MCF 10A (cell line): ENCODE data around the gene STPG1. TPM values are rescaled to one million over a fixed set of nuclear protein-coding genes. Genes with fewer than 3 reads are reported as not detected.
A peak's percentile ranks its signal among the peaks of the same experiment; 100 is the strongest.

ENCODE experiments used
- BruUV-seq: library from RNA; stranded (reverse); fragments of 400-500 nt; replicated peaks from 2 replicates; lab custom pipeline; 2021; lab: Mats Ljungman, UMichigan
- CTCF ChIA-PET: fragments of 300-600 bp; sonication (Branson Sonifier 250); formaldehyde crosslinking; extraction: SDS; loops from one replicate; lab custom pipeline; 2021; ENCODE audit warnings: antibody characterized with exemption, inconsistent platforms; lab: Yijun Ruan, JAX
- POLR2A ChIA-PET: fragments of 300-600, 350-650 bp; sonication (Branson Sonifier 250); formaldehyde crosslinking; extraction: SDS; loops from one replicate; lab custom pipeline; 2020; ENCODE audit warnings: antibody characterized with exemption, inconsistent platforms; lab: Yijun Ruan, JAX
- DNase-seq: peaks from one replicate; pipeline ENCODE4 v3.0.0-alpha.2; 2018; ENCODE audit not compliant: unreplicated experiment
- H3K27ac Mint-ChIP-seq: one replicate; pipeline ENCODE4 v1.8.0; 2022; ENCODE audit warnings: mild to moderate bottlenecking, low read depth, mixed read lengths; ENCODE audit not compliant: unreplicated experiment
- H3K27me3 Mint-ChIP-seq: one replicate; pipeline ENCODE4 v1.8.0; 2022; ENCODE audit warnings: mixed read lengths; ENCODE audit not compliant: insufficient read depth, unreplicated experiment
- H3K36me3 Mint-ChIP-seq: one replicate; pipeline ENCODE4 v1.8.0; 2022; ENCODE audit warnings: mild to moderate bottlenecking, moderate library complexity, mixed read lengths; ENCODE audit not compliant: insufficient read depth, unreplicated experiment
- H3K4me1 Mint-ChIP-seq: one replicate; pipeline ENCODE4 v1.8.0; 2022; ENCODE audit warnings: mixed read lengths; ENCODE audit not compliant: insufficient read depth, unreplicated experiment
- H3K4me3 Mint-ChIP-seq: one replicate; pipeline ENCODE4 v1.8.0; 2022; ENCODE audit warnings: mild to moderate bottlenecking, moderate library complexity, mixed read lengths; ENCODE audit not compliant: unreplicated experiment
- H3K9me3 Mint-ChIP-seq: one replicate; pipeline ENCODE4 v1.8.0; 2022; ENCODE audit warnings: mixed read lengths; ENCODE audit not compliant: unreplicated experiment
- intact Hi-C: fragments of 100-400 bp; cut with micrococcal nuclease; formaldehyde crosslinking; loops from 2 replicates; pipeline ENCODE4 v1.14.1; 2022
- total RNA-seq: library from RNA; stranded (reverse); gene quantifications from 2 replicates; pipeline ENCODE4 v1.2.3, GENCODE V29; 2022
- TF ChIP-seq, protein P1 (sequence below): fragments of 200-600 bp; IDR thresholded peaks from one replicate; pipeline ENCODE4 v1.8.0; 2022; ENCODE audit warnings: antibody characterized with exemption, mild to moderate bottlenecking; ENCODE audit not compliant: unreplicated experiment

STPG1 gene
- total RNA-seq, 1 experiment from 2014 or later: 19.7 TPM

DNA sequence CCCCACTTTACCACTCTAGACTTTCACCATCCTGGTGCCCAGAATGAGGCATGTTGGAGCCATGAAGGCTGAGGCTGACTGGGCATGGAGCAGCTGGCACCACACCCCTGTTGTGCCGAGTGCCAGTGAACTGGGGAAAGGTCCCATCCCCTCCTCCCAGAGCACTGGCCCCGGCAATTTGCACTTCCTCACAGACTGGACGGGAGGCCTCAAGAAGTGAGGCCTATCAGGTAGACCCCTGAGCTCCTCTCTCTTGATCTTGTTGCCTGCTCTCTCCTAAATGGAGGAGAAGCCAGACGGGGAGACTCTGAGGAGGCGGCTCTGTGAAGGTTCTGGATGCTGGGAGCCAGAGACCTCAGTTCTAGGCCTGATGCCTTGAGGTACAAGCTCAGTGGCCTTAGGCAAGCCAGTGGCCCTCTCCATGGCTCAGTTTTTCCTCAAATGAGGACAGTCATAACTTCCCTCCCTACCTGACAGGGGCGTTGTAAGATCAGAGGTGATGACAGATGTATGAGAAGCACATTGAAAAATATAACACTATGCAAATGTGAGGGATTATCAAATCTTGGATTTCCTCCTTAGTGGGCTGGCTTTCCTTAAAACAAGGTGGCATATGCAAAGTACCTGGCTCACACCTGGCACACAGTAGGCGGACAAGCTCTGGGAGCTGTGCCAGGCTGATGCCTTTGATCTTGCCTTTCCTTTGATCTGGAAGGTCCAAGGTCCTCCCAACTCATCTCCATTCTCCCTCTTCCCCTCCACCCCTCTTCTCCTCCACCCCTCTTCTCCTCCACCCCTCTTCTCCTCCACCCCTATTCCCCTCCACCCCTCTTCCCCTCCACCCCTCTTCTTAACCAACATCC is 87.8 kb downstream of the STPG1 start:
- TF ChIP-seq, protein P1, sequence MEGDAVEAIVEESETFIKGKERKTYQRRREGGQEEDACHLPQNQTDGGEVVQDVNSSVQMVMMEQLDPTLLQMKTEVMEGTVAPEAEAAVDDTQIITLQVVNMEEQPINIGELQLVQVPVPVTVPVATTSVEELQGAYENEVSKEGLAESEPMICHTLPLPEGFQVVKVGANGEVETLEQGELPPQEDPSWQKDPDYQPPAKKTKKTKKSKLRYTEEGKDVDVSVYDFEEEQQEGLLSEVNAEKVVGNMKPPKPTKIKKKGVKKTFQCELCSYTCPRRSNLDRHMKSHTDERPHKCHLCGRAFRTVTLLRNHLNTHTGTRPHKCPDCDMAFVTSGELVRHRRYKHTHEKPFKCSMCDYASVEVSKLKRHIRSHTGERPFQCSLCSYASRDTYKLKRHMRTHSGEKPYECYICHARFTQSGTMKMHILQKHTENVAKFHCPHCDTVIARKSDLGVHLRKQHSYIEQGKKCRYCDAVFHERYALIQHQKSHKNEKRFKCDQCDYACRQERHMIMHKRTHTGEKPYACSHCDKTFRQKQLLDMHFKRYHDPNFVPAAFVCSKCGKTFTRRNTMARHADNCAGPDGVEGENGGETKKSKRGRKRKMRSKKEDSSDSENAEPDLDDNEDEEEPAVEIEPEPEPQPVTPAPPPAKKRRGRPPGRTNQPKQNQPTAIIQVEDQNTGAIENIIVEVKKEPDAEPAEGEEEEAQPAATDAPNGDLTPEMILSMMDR: no peak
- DNase-seq: no peak
- CTCF ChIA-PET: interaction anchor here (0.6 to 7.0 kb wide), 8 partner anchors 48 to 1004 kb away, joined by 3 to 42 read pairs (median 3); no protein-coding TSS in a partner anchor
- Mint-ChIP-seq H3K36me3 (no peaks in the 10 kb centered on the region), H3K4me3 (no peak overlapping the region), H3K27ac (no peak overlapping the region), H3K9me3 (no peaks in the 10 kb centered on the region), H3K4me1 (peaks cover 37% of the 10 kb centered on the region), H3K27me3 (no peaks in the 10 kb centered on the region)
- intact Hi-C loops: no loop called here
- POLR2A ChIA-PET: interaction anchor here (0.6 to 1.2 kb wide), 3 partner anchors 8 to 31 kb away, joined by 3 to 5 read pairs (median 3); no protein-coding TSS in a partner anchor
- BruUV-seq: no TSS peak

DNA sequence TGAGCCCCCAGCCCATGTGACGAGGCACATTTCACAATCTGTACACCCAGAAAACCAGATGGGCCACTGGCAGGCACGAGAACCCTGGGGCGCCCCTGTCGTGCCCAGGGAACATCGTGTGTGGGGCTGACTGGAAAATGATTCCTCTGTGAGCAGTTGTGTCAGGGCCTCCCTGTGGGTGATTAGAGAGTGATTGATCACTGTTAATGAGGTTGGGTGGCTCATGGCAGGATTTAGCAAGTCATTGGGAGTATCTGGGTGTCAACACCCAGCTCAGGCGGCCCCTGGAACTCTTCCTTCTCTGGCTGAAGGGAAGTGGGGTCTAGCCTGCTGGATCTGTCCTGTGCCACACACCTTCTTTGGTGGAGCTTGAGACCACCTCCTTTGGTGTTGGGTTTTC is 88.7 kb downstream of the STPG1 start:
- TF ChIP-seq, protein P1: no peak
- H3K9me3 Mint-ChIP-seq: no peaks in the 10 kb centered on the region
- H3K36me3 Mint-ChIP-seq: no peaks in the 10 kb centered on the region
- H3K4me3 Mint-ChIP-seq: no peak overlapping the region
- no peak for DNase-seq
- intact Hi-C loops: no loop called here
- ChIA-PET POLR2A (interaction anchor here (1.2 to 2.3 kb wide), 2 partner anchors 30 to 40 kb away, joined by 5 to 6 read pairs; no protein-coding TSS in a partner anchor), CTCF (interaction anchor here (0.6 to 7.0 kb wide), 7 partner anchors 49 to 1003 kb away, joined by 3 to 42 read pairs (median 4); no protein-coding TSS in a partner anchor)
- H3K4me1 Mint-ChIP-seq: peaks cover 38% of the 10 kb centered on the region
- H3K27me3 Mint-ChIP-seq: no peaks in the 10 kb centered on the region
- BruUV-seq: no TSS peak
- no peak overlapping the region for H3K27ac Mint-ChIP-seq

DNA sequence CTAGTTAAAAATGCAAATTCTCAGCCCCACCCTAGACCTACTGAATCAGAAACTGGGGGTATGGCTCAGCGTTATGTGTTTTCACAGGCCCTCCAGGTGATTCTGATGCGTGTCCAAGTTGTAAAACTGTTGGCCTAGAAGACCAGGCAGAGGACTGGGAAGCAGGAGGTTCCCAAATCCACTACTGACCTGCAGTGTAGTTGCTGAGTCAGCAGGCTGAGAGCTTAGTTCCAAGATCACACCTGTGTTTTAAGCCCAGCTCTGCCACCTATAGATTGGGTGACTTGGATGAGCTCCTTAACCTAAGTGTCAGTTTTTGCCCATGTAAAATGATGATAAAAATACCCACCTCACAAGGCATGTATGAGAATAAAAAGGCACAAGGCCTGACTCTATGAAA is 90.3 kb downstream of the STPG1 start:
- CTCF ChIA-PET: interaction anchor here (0.7 to 7.0 kb wide), 7 partner anchors 29 to 345 kb away, joined by 3 to 42 read pairs (median 3); no protein-coding TSS in a partner anchor
- Mint-ChIP-seq H3K27ac (no peak overlapping the region), H3K4me1 (peaks cover 50% of the 10 kb centered on the region), H3K27me3 (no peaks in the 10 kb centered on the region), H3K4me3 (no peak overlapping the region), H3K9me3 (no peaks in the 10 kb centered on the region), H3K36me3 (no peaks in the 10 kb centered on the region)
- POLR2A ChIA-PET: interaction anchor here (0.7 to 12.4 kb wide), 9 partner anchors 26 to 121 kb away, joined by 3 to 400 read pairs (median 6); no protein-coding TSS in a partner anchor
- intact Hi-C loops: loop anchor here (2.0 kb wide), 1 partner anchor 58 kb away; no protein-coding TSS in a partner anchor
- BruUV-seq: no TSS peak
- peak; percentile 69 for DNase-seq
- TF ChIP-seq, protein P1: no peak
